GM19467 (cell line): ENCODE measurements around the gene IGSF21.

Experiments
- ATAC-seq: cut with Tn5 transposase; IDR thresholded peaks from one replicate; pipeline ENCODE4 v1.9.1; 2021; ENCODE audit warnings: mild to moderate bottlenecking, moderate library complexity; ENCODE audit not compliant: unreplicated experiment

The IGSF21 gene

GRCh38 chr1:18094096-18094495, 13.5 kb upstream of the IGSF21 start:
- no peak for ATAC-seq

GRCh38 chr1:18097206-18097605, 10.4 kb upstream of the IGSF21 start:
- ATAC-seq: no peak

- no peak for ATAC-seq
Measured at GRCh38 chr1:18099026-18099425, 8.6 kb upstream of the IGSF21 start.

- ATAC-seq: no peak
Measured at GRCh38 chr1:18100060-18100459, 7.5 kb upstream of the IGSF21 start.

- no peak for ATAC-seq
Measured at GRCh38 chr1:18100491-18101063, 7.0 kb upstream of the IGSF21 start.

- no peak for ATAC-seq
Measured at GRCh38 chr1:18101508-18101907, 6.1 kb upstream of the IGSF21 start.

GRCh38 chr1:18103788-18104421, 3.7 kb upstream of the IGSF21 start:
- ATAC-seq: no peak

- no peak for ATAC-seq
Measured at GRCh38 chr1:18104546-18105100, 3.0 kb upstream of the IGSF21 start.

- no peak for ATAC-seq
Measured at GRCh38 chr1:18105196-18105595, 2.4 kb upstream of the IGSF21 start.

- no peak for ATAC-seq
Measured at GRCh38 chr1:18108299-18109057, 880 bp downstream of the IGSF21 start.

GRCh38 chr1:18109058-18109755, 1.6 kb downstream of the IGSF21 start:
- ATAC-seq: no peak

- no peak for ATAC-seq
Measured at GRCh38 chr1:18109756-18110597, 2.4 kb downstream of the IGSF21 start.

GRCh38 chr1:18110598-18110939, 3.0 kb downstream of the IGSF21 start:
- no peak for ATAC-seq

GRCh38 chr1:18110968-18111367, 3.4 kb downstream of the IGSF21 start:
- ATAC-seq: no peak

GRCh38 chr1:18111605-18112297, 4.2 kb downstream of the IGSF21 start:
- ATAC-seq: no peak

- no peak for ATAC-seq
Measured at GRCh38 chr1:18112611-18113010, 5.0 kb downstream of the IGSF21 start.

GRCh38 chr1:18114726-18115410, 7.3 kb downstream of the IGSF21 start:
- ATAC-seq: no peak

GRCh38 chr1:18116777-18117176, 9.2 kb downstream of the IGSF21 start:
- ATAC-seq: no peak

- ATAC-seq: no peak
Measured at GRCh38 chr1:18118078-18118477, 10.5 kb downstream of the IGSF21 start.
